ENCODE results near the gene NEK3. TPM values are rescaled to one million over a fixed set of nuclear protein-coding genes. Genes with fewer than 3 reads are reported as not detected.

NEK3 gene
- total RNA-seq, 1 experiment from 2014 or later = 13.3 TPM

DNA sequence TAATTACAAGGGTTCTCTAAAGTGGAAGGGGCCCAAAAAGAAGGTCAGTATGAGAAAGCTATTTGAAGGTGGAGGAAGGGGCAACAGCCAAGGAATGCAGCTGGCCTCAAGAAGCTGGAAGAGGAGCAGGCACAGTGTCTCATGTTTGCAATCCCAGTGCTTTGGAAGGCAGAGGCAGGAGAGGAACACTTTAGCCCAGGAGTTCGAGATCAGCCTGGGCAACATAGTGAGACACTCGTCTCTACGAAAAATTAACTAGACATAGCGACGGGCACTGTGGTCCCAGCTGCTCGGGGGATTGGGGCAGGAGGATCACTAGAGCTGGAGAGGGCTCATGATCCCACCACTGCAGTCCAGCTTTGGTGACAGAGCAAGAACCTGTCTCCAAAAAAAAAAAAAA is 656 bp upstream of the NEK3 start:
- H2BK120ac ChIP-seq (ENCODE audit: low read depth, low read length, poor library complexity, severe bottlenecking) = no peak overlapping the region
- Mint-ChIP-seq H3K36me3 (ENCODE audit: insufficient read depth in 1 of 3, low read depth in 3 of 3) (peaks cover 2 to 6% (median 5%) of the 10 kb centered on the region in 3 experiments; a peak in 5 of 7 replicates), H3K4me3 (peak overlapping the region; percentile 83 to 93), H3K9me3 (peaks cover 0 to 6% of the 10 kb centered on the region in 2 experiments; a peak in 3 of 5 replicates), H3K27ac (no peak overlapping the region), H3K27me3 (ENCODE audit: low read depth) (peaks cover 12% of the 10 kb centered on the region), H3K4me1 (peaks cover 30 to 36% of the 10 kb centered on the region in 2 experiments)
- no peak overlapping the region for H2BK5ac ChIP-seq (ENCODE audit: insufficient read length, low read length)
- no peaks in the 10 kb centered on the region; the same call in 1 of the 2 replicates for H3K27me3 ChIP-seq (ENCODE audit: insufficient read depth, low read length)
- H3K56ac ChIP-seq (ENCODE audit: insufficient read length, low read depth, low read length) = no peak overlapping the region
- H3K23ac ChIP-seq (ENCODE audit: insufficient read length, low read depth, low read length) = no peak overlapping the region
- no peaks in the 10 kb centered on the region for H3K79me2 ChIP-seq (ENCODE audit: insufficient read depth, low read length)
- WGBS (ENCODE audit: extremely low coverage, insufficient read length, low lambda C conversion rate) = no CpG with 5 or more reads among the region's 6 CpGs
- no peak overlapping the region for H2AFZ ChIP-seq (ENCODE audit: low read length)
- no peak for DNase-seq
- H3K4me2 ChIP-seq (ENCODE audit: insufficient read depth, insufficient read length, low read length) = no peak overlapping the region
- no peak overlapping the region for H2BK20ac ChIP-seq (ENCODE audit: low read depth, low read length, poor library complexity, severe bottlenecking)
- no peak overlapping the region for H2AK5ac ChIP-seq (ENCODE audit: insufficient read length, low read length)
- no peak overlapping the region for H3K27ac ChIP-seq (ENCODE audit: insufficient read length, low read depth, low read length)
- TF ChIP-seq CTCF (conservative IDR thresholded peaks at IDR 0.05) = no peak
- H4K5ac ChIP-seq (ENCODE audit: insufficient read length, low read depth, low read length) = no peak overlapping the region
- peaks cover 3% of the 10 kb centered on the region; the same call in 1 of the 2 replicates for H3K4me1 ChIP-seq (ENCODE audit: insufficient read depth, low read length)
- H3T11ph ChIP-seq (ENCODE audit: low read length) = no peak overlapping the region
- H4K8ac ChIP-seq (replicated peaks; ENCODE audit: insufficient read length, low read depth, low read length) = no peak overlapping the region
- H3K4ac ChIP-seq (ENCODE audit: low read depth, low read length) = no peak overlapping the region
- H3K9me3 ChIP-seq (ENCODE audit: control insufficient read depth, low read depth, low read length) = no peaks in the 10 kb centered on the region
- no peak overlapping the region for H2BK15ac ChIP-seq (ENCODE audit: low read depth, low read length)
- H3K18ac ChIP-seq (ENCODE audit: insufficient read length, low read depth, low read length) = no peak overlapping the region
- H3K14ac ChIP-seq (ENCODE audit: insufficient read depth, low read length) = no peak overlapping the region
- no peaks in the 10 kb centered on the region for H3K79me1 ChIP-seq (ENCODE audit: insufficient read depth, low read depth, low read length, poor library complexity, severe bottlenecking)
- no peak overlapping the region for H2BK12ac ChIP-seq (ENCODE audit: insufficient read length, low read depth, low read length)
- H3K9ac ChIP-seq (ENCODE audit: extremely low read depth, insufficient read length, low read length) = no peak overlapping the region
- H4K91ac ChIP-seq (ENCODE audit: insufficient read length, low read depth, low read length) = no peak overlapping the region
- H3K23me2 ChIP-seq (ENCODE audit: insufficient read length, low read depth, low read length, poor library complexity, severe bottlenecking) = peaks cover 5% of the 10 kb centered on the region
- H4K20me1 ChIP-seq (ENCODE audit: control insufficient read depth, insufficient read depth, insufficient read length) = no peaks in the 10 kb centered on the region
